HepG2 (cell line): ENCODE measurements around the gene PEAR1. TPM values are rescaled to one million over a fixed set of nuclear protein-coding genes. Genes with fewer than 3 reads are reported as not detected.

Experiments used
- ATAC-seq: fragments of 200-7000 bp; cut with Tn5 transposase; 3 replicates; pipeline ENCODE4 v1.9.1; 2020; ENCODE audit warnings: mild to moderate bottlenecking, moderate library complexity
- BruUV-seq: library from RNA; stranded (reverse); fragments of 400-500 nt; replicated peaks from 2 replicates; lab custom pipeline; 2021; lab: Mats Ljungman, UMichigan
- CTCF ChIA-PET: fragments of 300-600 bp; formaldehyde crosslinking; extraction: SDS; loops from one replicate; lab custom pipeline; 2021; ENCODE audit warnings: low total read pairs, inconsistent platforms, low intra/inter-chr PET ratio; lab: Yijun Ruan, JAX
- POLR2A ChIA-PET: fragments of 350-600 bp; sonication (Branson Sonifier 250); formaldehyde crosslinking; loops from one replicate; lab custom pipeline; 2020; ENCODE audit warnings: antibody characterized with exemption, inconsistent platforms; lab: Yijun Ruan, JAX
- DNase-seq: peaks from one replicate; pipeline ENCODE4 v3.0.0-alpha.2; 2015; ENCODE audit warnings: low spot score
- FAIRE-seq: peaks from 3 replicates; lab custom pipeline; 2011; peaks lifted over from hg19 to GRCh38; lab: Jason Lieb, UNC
- H2AFZ ChIP-seq: one replicate; pipeline ENCODE4 v1.6.1; 2011; ENCODE audit warnings: low read length, inconsistent platforms
- H3K27ac ChIP-seq: fragments of 300-600 bp; 3 replicates; pipeline ENCODE4 v1.8.0; 2011; ENCODE audit warnings: mixed run types, mild to moderate bottlenecking, mixed read lengths, low read length, inconsistent platforms; ENCODE audit not compliant: insufficient read depth; ENCODE audit errors: extremely low read length
- H3K27me3 ChIP-seq, 2 experiments: fragments of 200-600 bp in 1 of 2; 2 replicates in 1 of 2; 3 replicates in 1 of 2; pipeline versions ENCODE4 v1.6.0 to v1.8.0; 2011; ENCODE audit warnings: low read length in 2 of 2, mild to moderate bottlenecking in 2 of 2, moderate library complexity in 2 of 2, inconsistent platforms in 1 of 2; ENCODE audit not compliant: insufficient read depth in 2 of 2, control insufficient read depth in 1 of 2
- H3K36me3 ChIP-seq, 2 experiments: fragments of 200-600 bp in 1 of 2; replicated peaks in 1 of 2; 2 replicates in 1 of 2; 3 replicates in 1 of 2; pipeline versions ENCODE4 v1.5.1 to v1.8.0; 2011; ENCODE audit warnings: low read length in 2 of 2, inconsistent platforms in 1 of 2; ENCODE audit not compliant: insufficient read depth in 2 of 2, control insufficient read depth in 1 of 2
- H3K4me1 ChIP-seq: 2 replicates; pipeline ENCODE4 v1.5.1; 2012; ENCODE audit warnings: low read length, inconsistent platforms; ENCODE audit not compliant: insufficient read depth
- H3K4me2 ChIP-seq: 2 replicates; pipeline ENCODE4 v1.6.0; 2011; ENCODE audit warnings: low read depth, low read length, inconsistent platforms
- H3K4me3 ChIP-seq, 3 experiments: fragments of 200-600 bp in 1 of 3; sonication (generic), shearing (Covaris generic) in 1 of 3; replicated peaks in 1 of 3; 2 replicates each; pipeline ENCODE4 v1.5.1; 2011 to 2016; ENCODE audit warnings: low read length in 3 of 3, inconsistent platforms in 2 of 3, low read depth in 2 of 3, mild to moderate bottlenecking in 2 of 3, control low read depth in 1 of 3, mixed read lengths in 1 of 3; ENCODE audit not compliant: insufficient read depth in 1 of 3
- H3K79me2 ChIP-seq: one replicate; pipeline ENCODE4 v1.6.1; 2011; ENCODE audit warnings: low read length, inconsistent platforms; ENCODE audit not compliant: insufficient read depth
- H3K9ac ChIP-seq: 2 replicates; pipeline ENCODE4 v1.6.0; 2011; ENCODE audit warnings: mild to moderate bottlenecking, low read depth, low read length, inconsistent platforms; ENCODE audit not compliant: insufficient read depth
- H3K9me3 ChIP-seq: 2 replicates; pipeline ENCODE4 v1.5.1; 2012; ENCODE audit warnings: mild to moderate bottlenecking, low read length
- H4K20me1 ChIP-seq: 2 replicates; pipeline ENCODE4 v1.6.0; 2011; ENCODE audit warnings: inconsistent platforms, mild to moderate bottlenecking, low read length, moderate library complexity; ENCODE audit not compliant: insufficient read depth
- DNMT3B ChIP-seq: conservative IDR thresholded peaks from 2 replicates; pipeline ENCODE4 v1.6.1; 2016; ENCODE audit warnings: missing biosample characterization, control low read depth
- FOXK2 ChIP-seq: fragments of 450-650 bp; IDR thresholded peaks from 2 replicates; pipeline ENCODE4 v1.6.1; 2016
- KLF15 ChIP-seq: sonication (generic); formaldehyde crosslinking; IDR thresholded peaks from 2 replicates; pipeline ENCODE4 v1.8.1; 2023; ENCODE audit warnings: borderline replicate concordance, mild to moderate bottlenecking, inconsistent platforms, missing genetic modification reagents, mixed read lengths
- NCOR1 ChIP-seq: fragments of 200-600 bp; sonication (generic); IDR thresholded peaks from 2 replicates; pipeline ENCODE4 v1.7.0; 2017; ENCODE audit warnings: antibody characterized with exemption, low read length, borderline replicate concordance
- REXO4 ChIP-seq: sonication (generic); formaldehyde crosslinking; IDR thresholded peaks from 2 replicates; pipeline ENCODE4 v1.8.0; 2022; ENCODE audit warnings: missing genetic modification reagents, mild to moderate bottlenecking, borderline replicate concordance
- THAP11 ChIP-seq: IDR thresholded peaks from 2 replicates; pipeline ENCODE4 v1.6.1; 2016; ENCODE audit warnings: missing biosample characterization, missing genetic modification reagents
- ZMYM2 ChIP-seq: sonication (generic); formaldehyde crosslinking; IDR thresholded peaks from 2 replicates; pipeline ENCODE4 v1.8.0; 2022; ENCODE audit warnings: mild to moderate bottlenecking, missing genetic modification reagents
- ZNF3 ChIP-seq: IDR thresholded peaks from 2 replicates; pipeline ENCODE4 v1.7.0; 2017; ENCODE audit warnings: inconsistent platforms
- ZNF33B ChIP-seq: sonication (generic); formaldehyde crosslinking; IDR thresholded peaks from 2 replicates; pipeline ENCODE4 v1.5.1; 2020; ENCODE audit warnings: mild to moderate bottlenecking, missing genetic modification reagents
- ZNF558 ChIP-seq: sonication (generic); formaldehyde crosslinking; IDR thresholded peaks from 2 replicates; pipeline ENCODE4 v1.9.0; 2022; ENCODE audit warnings: mild to moderate bottlenecking, missing genetic modification reagents, borderline replicate concordance
- WGBS: methylation state at CpG from one replicate; pipeline ENCODE4 v1.1.6; 2017; ENCODE audit warnings: low lambda C conversion rate; 5-methylcytosine and 5-hydroxymethylcytosine counted together
- in situ Hi-C: cut with HindIII; loops from 2 replicates; pipeline ENCODE4 v1.10.0; 2017; ENCODE audit warnings: low pct_unique_long_range_greater_than_20kb; ENCODE audit not compliant: extremely low pct_ligation_motif_present
- intact Hi-C: fragments of 100-400 bp; cut with micrococcal nuclease; formaldehyde crosslinking; loops from one replicate; pipeline ENCODE4 v1.10.0; 2022; ENCODE audit not compliant: unreplicated experiment
- polyA plus RNA-seq, 8 experiments: library from polyadenylated mRNA; depleted of rRNA in 3 of 8; stranded (reverse) in 7 of 8; unstranded in 1 of 8; fragments of >200 nt; fragmentation: Illumina TruSeq in 4 of 8; extraction: Trizol in 4 of 8; gene quantifications; 2 replicates each; pipeline versions ENCODE4 v1.2.1 to v1.2.3, GENCODE V29; 2011 to 2016; ENCODE audit warnings: low read depth in 4 of 8, missing spikeins in 1 of 8, mixed read lengths in 1 of 8; ENCODE audit not compliant: insufficient read depth in 1 of 8
- total RNA-seq, 5 experiments: library from RNA; depleted of rRNA; stranded (reverse); fragments of >200 nt; fragmentation: Illumina TruSeq; extraction: Trizol; gene quantifications; 2 replicates each; pipeline ENCODE4 v1.2.3, GENCODE V29; 2016; ENCODE audit warnings: low read depth in 1 of 5
- TF ChIP-seq, protein P1 (sequence below): IDR thresholded peaks from 2 replicates; pipeline ENCODE4 v1.6.1; 2016; ENCODE audit warnings: mild to moderate bottlenecking, missing biosample characterization, missing genetic modification reagents
- TF ChIP-seq, protein P2 (sequence below): IDR thresholded peaks from 2 replicates; pipeline ENCODE4 v1.6.1; 2012; ENCODE audit warnings: inconsistent platforms
- TF ChIP-seq, protein P3 (sequence below): sonication (generic); formaldehyde crosslinking; IDR thresholded peaks from 2 replicates; pipeline ENCODE4 v1.4.0; 2020; ENCODE audit warnings: mild to moderate bottlenecking, missing genetic modification reagents

PEAR1 gene
- total and polyA plus RNA-seq, 2 of the 13 experiments (the other 11 are each of a cell fraction or from before 2014, with no cell fraction given): 0.27 to 0.41 TPM

DNA sequence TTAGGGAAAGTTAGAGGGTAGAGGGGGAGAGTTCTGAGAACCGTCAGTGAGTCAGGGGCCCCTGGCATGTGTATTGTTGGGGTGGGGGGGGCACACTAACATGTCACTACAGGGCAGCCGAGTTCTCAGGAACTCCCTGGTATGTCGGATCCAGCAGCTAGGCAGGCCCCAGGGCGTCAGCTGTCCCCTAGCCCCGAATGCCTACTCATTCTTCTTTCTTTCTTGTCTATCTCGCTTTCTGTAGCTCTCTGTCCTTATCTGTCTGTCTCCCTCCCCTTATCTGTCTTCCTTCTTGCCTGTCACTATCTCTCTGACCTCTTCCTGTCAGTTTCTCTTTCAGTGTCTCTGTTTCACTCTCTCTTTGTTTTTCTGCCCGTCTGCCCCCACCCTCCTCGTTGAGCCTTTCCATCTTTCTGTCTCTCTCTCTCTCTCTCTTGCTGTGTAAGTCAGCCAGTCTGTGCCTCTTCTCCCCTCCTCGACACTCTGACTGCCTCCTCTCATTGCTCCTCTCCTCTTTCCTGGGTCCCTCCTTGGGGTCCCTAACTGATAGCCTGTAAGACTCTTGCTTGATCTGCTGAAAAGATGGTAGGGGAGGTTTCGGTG is 30.4 kb upstream of the PEAR1 start:
- Histone ChIP-seq H3K4me2 (no peak overlapping the region), H3K9ac (no peak overlapping the region), H3K27ac (no peak overlapping the region), H3K9me3 (no peaks in the 10 kb centered on the region), H4K20me1 (0 out of 2 replicates have a peak, but pooled peaks cover 2% of the 10 kb centered on the region), H3K36me3 (no peaks in the 10 kb centered on the region), H3K27me3 (peaks cover 22 to 82% of the 10 kb centered on the region in 2 experiments), H3K4me3 (no peak overlapping the region), H2AFZ (no peak overlapping the region), H3K79me2 (no peaks in the 10 kb centered on the region), H3K4me1 (peaks cover 24% of the 10 kb centered on the region)
- no TSS peak for BruUV-seq
- ATAC-seq: no peak
- no peak for TF ChIP-seq KLF15 (CRISPR knock-in tag)
- DNase-seq: no peak
- ChIA-PET POLR2A (no interaction called here), CTCF (no interaction called here)
- WGBS: 2% methylated on average over 10 of the region's 10 CpGs
- FAIRE-seq: no peak
- intact Hi-C loops (loop anchor here (10.0 kb wide), 1 partner anchor 68 kb away; no protein-coding TSS in a partner anchor), in situ Hi-C loops (loop anchor here (5.0 to 10.0 kb wide), 2 partner anchors 66 to 168 kb away; no protein-coding TSS in a partner anchor)

DNA sequence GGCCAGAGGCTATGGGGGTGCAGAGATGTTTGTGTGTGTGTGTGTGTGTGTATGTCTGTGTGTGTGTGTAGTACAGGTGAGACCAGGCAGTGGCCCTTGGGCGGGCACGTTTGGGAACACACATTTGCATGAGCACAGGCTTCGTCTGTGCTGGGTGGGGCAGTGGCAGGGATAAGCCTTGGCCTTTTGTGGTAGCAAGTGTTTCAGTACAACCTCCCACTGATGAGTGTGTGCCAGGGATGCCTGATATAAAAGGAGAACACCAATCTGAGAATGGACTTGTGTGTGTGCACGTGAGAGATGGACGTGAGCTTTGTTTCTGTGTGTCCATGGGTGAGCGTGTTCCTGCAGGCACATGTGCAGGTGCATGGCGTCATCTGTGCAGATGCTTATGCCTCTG is 29.9 kb upstream of the PEAR1 start:
- no peaks in the 10 kb centered on the region for H3K9me3 ChIP-seq
- no TSS peak for BruUV-seq
- H2AFZ ChIP-seq: no peak overlapping the region
- no peak for ATAC-seq
- 6% methylated on average over 3 of the region's 7 CpGs for WGBS
- CTCF ChIA-PET: no interaction called here
- intact Hi-C loops (loop anchor here (10.0 kb wide), 1 partner anchor 69 kb away; no protein-coding TSS in a partner anchor), in situ Hi-C loops (loop anchor here (5.0 to 10.0 kb wide), 2 partner anchors 66 to 169 kb away; no protein-coding TSS in a partner anchor)
- no peak for FAIRE-seq
- TF ChIP-seq ZNF558: no peak
- no peak for TF ChIP-seq REXO4 (CRISPR knock-in tag)
- no peak for TF ChIP-seq ZNF33B
- TF ChIP-seq, protein P1, sequence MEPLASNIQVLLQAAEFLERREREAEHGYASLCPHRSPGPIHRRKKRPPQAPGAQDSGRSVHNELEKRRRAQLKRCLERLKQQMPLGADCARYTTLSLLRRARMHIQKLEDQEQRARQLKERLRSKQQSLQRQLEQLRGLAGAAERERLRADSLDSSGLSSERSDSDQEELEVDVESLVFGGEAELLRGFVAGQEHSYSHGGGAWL (CRISPR knock-in tag): no peak
- TF ChIP-seq ZMYM2 (CRISPR knock-in tag): no peak
- TF ChIP-seq DNMT3B (CRISPR knock-in tag): no peak
- no peak for TF ChIP-seq ZNF3 (CRISPR knock-in tag)
- TF ChIP-seq, protein P2, sequence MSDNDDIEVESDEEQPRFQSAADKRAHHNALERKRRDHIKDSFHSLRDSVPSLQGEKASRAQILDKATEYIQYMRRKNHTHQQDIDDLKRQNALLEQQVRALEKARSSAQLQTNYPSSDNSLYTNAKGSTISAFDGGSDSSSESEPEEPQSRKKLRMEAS: no peak
- no peak for TF ChIP-seq THAP11
- TF ChIP-seq, protein P3, sequence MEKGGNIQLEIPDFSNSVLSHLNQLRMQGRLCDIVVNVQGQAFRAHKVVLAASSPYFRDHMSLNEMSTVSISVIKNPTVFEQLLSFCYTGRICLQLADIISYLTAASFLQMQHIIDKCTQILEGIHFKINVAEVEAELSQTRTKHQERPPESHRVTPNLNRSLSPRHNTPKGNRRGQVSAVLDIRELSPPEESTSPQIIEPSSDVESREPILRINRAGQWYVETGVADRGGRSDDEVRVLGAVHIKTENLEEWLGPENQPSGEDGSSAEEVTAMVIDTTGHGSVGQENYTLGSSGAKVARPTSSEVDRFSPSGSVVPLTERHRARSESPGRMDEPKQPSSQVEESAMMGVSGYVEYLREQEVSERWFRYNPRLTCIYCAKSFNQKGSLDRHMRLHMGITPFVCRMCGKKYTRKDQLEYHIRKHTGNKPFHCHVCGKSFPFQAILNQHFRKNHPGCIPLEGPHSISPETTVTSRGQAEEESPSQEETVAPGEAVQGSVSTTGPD (CRISPR knock-in tag): no peak
- TF ChIP-seq FOXK2: no peak
- no peak for TF ChIP-seq NCOR1
- no peak for DNase-seq
- 0 out of 2 replicates have a peak, but pooled peaks cover 2% of the 10 kb centered on the region for H4K20me1 ChIP-seq
- no peaks in the 10 kb centered on the region for H3K79me2 ChIP-seq
- H3K4me2 ChIP-seq: no peak overlapping the region
- H3K27me3 ChIP-seq: peaks cover 19 to 80% of the 10 kb centered on the region in 2 experiments
- no peak overlapping the region for H3K4me3 ChIP-seq
- no peak overlapping the region for H3K27ac ChIP-seq
- H3K9ac ChIP-seq: no peak overlapping the region
- no peaks in the 10 kb centered on the region for H3K36me3 ChIP-seq
- POLR2A ChIA-PET: no interaction called here
- peaks cover 20% of the 10 kb centered on the region for H3K4me1 ChIP-seq
